NCI-H128 (cell line): ENCODE measurements around the gene SHFL.

Experiments used
- DNase-seq: peaks from one replicate; lab custom pipeline; 2025; ENCODE audit not compliant: unreplicated experiment; lab: John Stamatoyannopoulos, UW

SHFL gene

GRCh38 chr19:10085641-10086590, at the start of gene SHFL:
TSS of gene SHFL (plus strand) at chr19:10086317. CDS start at chr19:10086428, 111 bp downstream.
- peak; percentile 48 for DNase-seq

GRCh38 chr19:10036601-10037071, 49.5 kb upstream of the SHFL start:
- no peak for DNase-seq

GRCh38 chr19:10037367-10037766, 48.8 kb upstream of the SHFL start:
- DNase-seq: no peak

GRCh38 chr19:10037809-10038208, 48.3 kb upstream of the SHFL start:
- DNase-seq: no peak

- DNase-seq: peak; percentile 1
Observed at GRCh38 chr19:10043286-10043927, 42.7 kb upstream of the SHFL start.

DNA sequence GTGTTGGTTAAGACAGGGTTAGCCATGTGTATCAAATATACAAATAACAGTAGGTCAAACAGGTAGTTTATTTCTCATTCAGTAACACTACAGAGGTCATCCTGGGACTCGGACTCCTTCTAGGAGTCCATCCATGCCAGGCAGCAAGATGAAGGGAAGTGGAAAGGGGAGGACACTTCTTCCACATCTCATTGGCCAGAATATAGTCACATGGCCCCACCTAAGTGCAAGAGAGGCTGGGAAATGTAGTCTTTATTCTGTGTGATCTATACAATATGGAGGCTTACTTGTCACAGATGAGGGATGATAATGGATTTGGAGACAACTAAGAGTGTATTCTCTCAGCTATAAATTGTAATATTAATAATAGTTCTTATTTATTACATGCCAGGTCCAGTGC, 41.7 kb upstream of the SHFL start:
- no peak for DNase-seq

DNA sequence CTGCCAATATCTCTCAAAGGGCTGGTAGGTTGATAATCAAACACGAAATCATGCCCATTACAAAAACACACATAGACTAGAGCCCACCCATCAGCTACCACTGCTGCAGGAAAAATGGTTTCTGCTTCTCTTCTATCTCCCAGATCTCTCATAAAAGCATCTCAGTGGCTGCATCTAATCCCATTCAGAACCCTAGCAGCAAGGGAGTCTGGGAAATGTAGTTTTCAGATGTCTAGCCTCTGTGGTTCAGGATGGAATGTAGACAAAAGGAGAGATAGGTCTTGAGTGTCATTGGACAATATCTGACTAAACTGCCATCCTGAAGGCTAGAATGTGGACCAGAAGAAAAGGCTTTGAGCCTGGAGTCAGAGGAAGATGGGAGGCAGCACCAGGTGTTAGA, 40.7 kb upstream of the SHFL start:
- no peak for DNase-seq

DNA sequence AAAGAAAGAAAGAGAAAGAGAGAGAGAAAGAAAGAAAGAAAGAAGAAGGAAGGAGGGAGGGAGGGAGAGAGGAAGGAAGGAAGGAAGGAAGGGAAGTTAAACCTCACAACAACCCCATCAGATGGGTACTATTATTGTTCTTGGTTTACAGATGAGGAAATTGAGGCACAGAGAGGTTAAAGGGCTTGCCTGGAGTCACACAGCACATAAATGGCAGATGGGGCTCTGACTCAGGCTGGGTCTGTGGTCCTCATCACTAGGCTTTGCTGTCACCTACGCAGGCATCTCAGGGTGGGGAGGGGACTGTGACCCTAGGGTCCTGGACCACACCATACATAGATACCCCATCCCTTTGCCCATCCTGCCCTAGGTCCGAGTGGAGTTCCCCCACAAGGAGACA, 36.5 kb upstream of the SHFL start:
- no peak for DNase-seq

DNA sequence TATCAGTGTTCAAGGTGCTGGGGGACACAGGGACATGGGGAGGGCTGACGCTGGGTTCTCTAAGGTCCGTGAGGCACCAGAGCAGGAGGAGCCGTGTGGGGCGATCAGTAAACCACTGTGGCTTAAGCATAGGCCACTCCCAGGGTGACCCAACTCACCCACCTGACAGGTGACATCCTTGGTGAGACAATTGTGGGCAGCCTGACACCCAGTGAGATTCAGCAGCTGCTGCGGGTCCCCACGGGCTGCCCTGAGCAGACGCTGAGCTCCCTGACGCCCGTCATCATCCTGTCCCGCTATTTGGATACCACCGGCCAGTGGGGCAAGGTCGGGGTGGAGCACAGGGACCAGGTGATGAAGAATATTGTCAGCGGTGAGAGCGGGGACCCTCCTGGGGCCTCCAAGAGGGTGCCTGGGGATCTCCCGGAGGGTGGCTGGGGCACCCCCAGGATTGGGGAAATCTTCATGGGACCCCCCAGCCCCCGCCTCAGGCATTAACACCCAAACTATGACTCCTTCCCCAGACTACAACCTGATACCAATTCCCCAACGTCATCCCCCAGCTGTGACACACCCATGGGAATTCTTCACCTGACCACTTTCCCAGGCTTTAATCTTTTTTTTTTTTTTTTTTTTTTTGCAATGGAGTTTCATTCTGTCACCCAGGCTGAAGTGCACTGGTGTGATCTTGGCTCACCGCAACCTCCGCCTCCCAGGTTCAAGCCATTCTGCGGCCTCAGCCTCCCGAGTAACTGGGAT, 33.3 kb upstream of the SHFL start:
- no peak for DNase-seq

- DNase-seq: no peak
Observed at GRCh38 chr19:10061717-10062310, 24.3 kb upstream of the SHFL start.

DNA sequence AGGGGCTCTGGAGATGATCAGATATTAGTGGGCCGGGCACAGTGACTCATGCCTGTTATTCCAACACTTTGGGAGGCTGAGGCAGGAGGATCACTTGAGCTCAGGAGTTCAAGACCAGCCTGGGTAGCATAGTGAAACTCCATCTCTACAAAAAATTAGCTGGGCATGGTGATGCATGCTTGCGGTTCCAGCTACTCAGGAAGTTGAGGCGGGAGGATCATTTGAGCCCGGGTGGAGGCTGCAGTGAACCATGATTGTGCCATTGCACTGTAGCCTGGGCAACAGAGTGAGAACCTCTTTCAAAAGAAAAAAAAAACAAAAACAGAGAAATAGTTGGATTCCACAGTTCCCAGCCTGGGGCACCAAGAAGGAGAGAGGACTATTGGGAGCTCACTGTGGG, 17.9 kb upstream of the SHFL start:
- no peak for DNase-seq

- no peak for DNase-seq
Observed at GRCh38 chr19:10069046-10069445, 17.1 kb upstream of the SHFL start.

GRCh38 chr19:10070730-10071446, 15.2 kb upstream of the SHFL start:
- no peak for DNase-seq

GRCh38 chr19:10074153-10074552, 12.0 kb upstream of the SHFL start:
- DNase-seq: no peak

- DNase-seq: no peak
Observed at GRCh38 chr19:10076535-10076934, 9.6 kb upstream of the SHFL start.

GRCh38 chr19:10078329-10078728, 7.8 kb upstream of the SHFL start:
- DNase-seq: no peak

- DNase-seq: no peak
Observed at GRCh38 chr19:10079031-10079453, 7.1 kb upstream of the SHFL start.

DNA sequence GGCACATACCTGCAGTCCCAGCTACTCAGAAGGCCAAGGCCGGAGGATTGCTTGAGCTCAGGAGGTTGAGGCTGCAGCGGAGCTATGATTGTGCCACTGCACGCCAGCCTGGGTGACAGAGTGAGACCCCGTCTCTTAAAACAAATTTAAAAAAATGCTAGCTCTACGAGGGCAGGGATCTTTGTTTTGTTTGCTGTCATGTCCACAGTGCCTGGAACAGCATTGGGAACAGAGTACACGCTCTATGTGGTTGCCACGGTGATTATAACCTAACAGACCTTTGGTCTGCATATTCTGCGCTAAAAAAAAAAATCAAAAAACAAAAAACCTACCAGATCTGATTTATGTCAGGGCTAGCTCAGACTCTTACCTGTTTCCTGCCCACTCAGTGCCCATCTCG, 2.2 kb upstream of the SHFL start:
- no peak for DNase-seq

GRCh38 chr19:10084803-10085202, 1.3 kb upstream of the SHFL start:
- no peak for DNase-seq

GRCh38 chr19:10086591-10087192, 575 bp downstream of the SHFL start:
- no peak for DNase-seq
